Trophoblast cell (in vitro differentiated cells and primary cell): ENCODE measurements around the gene SF3A2.
A peak's percentile ranks its signal among the peaks of the same experiment; 100 is the strongest.

Source experiments
- DNase-seq, 2 donors: peaks; one replicate each; pipeline ENCODE4 v3.0.0-alpha.2; 2016
- H2AFZ ChIP-seq: 2 replicates; pipeline ENCODE4 v1.6.1; 2013; ENCODE audit warnings: low read length, moderate library complexity, mild to moderate bottlenecking; ENCODE audit not compliant: insufficient read depth, poor library complexity
- H2AK5ac ChIP-seq: 2 replicates; pipeline ENCODE4 v1.6.1; 2013; ENCODE audit warnings: mild to moderate bottlenecking, low read length
- H2BK120ac ChIP-seq: 2 replicates; pipeline ENCODE4 v1.6.1; 2013; ENCODE audit warnings: low read length, mild to moderate bottlenecking, moderate library complexity; ENCODE audit not compliant: insufficient read depth, poor library complexity
- H2BK12ac ChIP-seq: 2 replicates; pipeline ENCODE4 v1.6.1; 2013; ENCODE audit warnings: mild to moderate bottlenecking, low read length, moderate library complexity
- H2BK5ac ChIP-seq: 2 replicates; pipeline ENCODE4 v1.6.1; 2013; ENCODE audit warnings: low read length, low read depth, moderate library complexity, mild to moderate bottlenecking; ENCODE audit not compliant: poor library complexity
- H3K14ac ChIP-seq: 2 replicates; pipeline ENCODE4 v1.6.1; 2013; ENCODE audit warnings: mild to moderate bottlenecking, low read length
- H3K18ac ChIP-seq: 2 replicates; pipeline ENCODE4 v1.6.1; 2013; ENCODE audit warnings: mild to moderate bottlenecking, low read length
- H3K23ac ChIP-seq: 2 replicates; pipeline ENCODE4 v1.6.1; 2013; ENCODE audit warnings: low read length
- H3K27ac ChIP-seq: 2 replicates; pipeline ENCODE4 v1.5.1; 2013; ENCODE audit warnings: low read depth, mild to moderate bottlenecking, inconsistent platforms, low read length, moderate library complexity
- H3K27me3 ChIP-seq: 2 replicates; pipeline ENCODE4 v1.6.1; 2013; ENCODE audit warnings: inconsistent platforms, mild to moderate bottlenecking, low read length, moderate library complexity; ENCODE audit not compliant: insufficient read depth
- H3K36me3 ChIP-seq, 2 experiments: 1 replicate in 1 of 2; 2 replicates in 1 of 2; pipeline ENCODE4 v1.6.1; 2013; ENCODE audit warnings: low read length in 2 of 2, mild to moderate bottlenecking in 2 of 2, moderate library complexity in 1 of 2; ENCODE audit not compliant: insufficient read depth in 2 of 2, control insufficient read depth in 1 of 2
- H3K4ac ChIP-seq: 2 replicates; pipeline ENCODE4 v1.6.1; 2013; ENCODE audit warnings: low read depth, mild to moderate bottlenecking, low read length, moderate library complexity
- H3K4me1 ChIP-seq, 2 experiments: 1 replicate in 1 of 2; 2 replicates in 1 of 2; pipeline ENCODE4 v1.6.1; 2013; ENCODE audit warnings: low read length in 2 of 2, mild to moderate bottlenecking in 2 of 2, moderate library complexity in 1 of 2; ENCODE audit not compliant: insufficient read depth in 2 of 2, control insufficient read depth in 1 of 2
- H3K4me2 ChIP-seq: 2 replicates; pipeline ENCODE4 v1.6.1; 2013; ENCODE audit warnings: inconsistent platforms, mild to moderate bottlenecking, low read length, moderate library complexity
- H3K4me3 ChIP-seq: 2 replicates; pipeline ENCODE4 v1.5.1; 2013; ENCODE audit warnings: mild to moderate bottlenecking, low read depth, low read length, inconsistent platforms
- H3K79me1 ChIP-seq: one replicate; pipeline ENCODE4 v1.6.1; 2013; ENCODE audit warnings: low read length
- H3K79me2 ChIP-seq: 2 replicates; pipeline ENCODE4 v1.6.1; 2013; ENCODE audit warnings: low read length, mild to moderate bottlenecking; ENCODE audit not compliant: control insufficient read depth, insufficient read depth, poor library complexity
- H3K9ac ChIP-seq: 2 replicates; pipeline ENCODE4 v1.6.1; 2013; ENCODE audit warnings: mild to moderate bottlenecking, low read length
- H3K9me3 ChIP-seq: 2 replicates; pipeline ENCODE4 v1.6.1; 2013; ENCODE audit warnings: low read depth, mild to moderate bottlenecking, control low read depth, inconsistent platforms, low read length; ENCODE audit not compliant: insufficient read depth
- H4K12ac ChIP-seq: 2 replicates; pipeline ENCODE4 v1.6.1; 2013; ENCODE audit warnings: low read depth, mild to moderate bottlenecking, low read length, moderate library complexity
- H4K8ac ChIP-seq: 2 replicates; pipeline ENCODE4 v1.6.1; 2013; ENCODE audit warnings: low read depth, mild to moderate bottlenecking, low read length, moderate library complexity
- H4K91ac ChIP-seq: one replicate; pipeline ENCODE4 v1.6.1; 2013; ENCODE audit warnings: low read depth, mild to moderate bottlenecking, low read length, moderate library complexity
- WGBS: extraction: QIAGEN DNeasy Blood & Tissue Kit; methylation state at CpG from one replicate; pipeline ENCODE4 v1.1.7; 2013; ENCODE audit warnings: missing lambda C conversion rate; ENCODE audit not compliant: insufficient read length, insufficient coverage; ENCODE audit errors: extremely low coverage; 5-methylcytosine and 5-hydroxymethylcytosine counted together

SF3A2 gene

DNA sequence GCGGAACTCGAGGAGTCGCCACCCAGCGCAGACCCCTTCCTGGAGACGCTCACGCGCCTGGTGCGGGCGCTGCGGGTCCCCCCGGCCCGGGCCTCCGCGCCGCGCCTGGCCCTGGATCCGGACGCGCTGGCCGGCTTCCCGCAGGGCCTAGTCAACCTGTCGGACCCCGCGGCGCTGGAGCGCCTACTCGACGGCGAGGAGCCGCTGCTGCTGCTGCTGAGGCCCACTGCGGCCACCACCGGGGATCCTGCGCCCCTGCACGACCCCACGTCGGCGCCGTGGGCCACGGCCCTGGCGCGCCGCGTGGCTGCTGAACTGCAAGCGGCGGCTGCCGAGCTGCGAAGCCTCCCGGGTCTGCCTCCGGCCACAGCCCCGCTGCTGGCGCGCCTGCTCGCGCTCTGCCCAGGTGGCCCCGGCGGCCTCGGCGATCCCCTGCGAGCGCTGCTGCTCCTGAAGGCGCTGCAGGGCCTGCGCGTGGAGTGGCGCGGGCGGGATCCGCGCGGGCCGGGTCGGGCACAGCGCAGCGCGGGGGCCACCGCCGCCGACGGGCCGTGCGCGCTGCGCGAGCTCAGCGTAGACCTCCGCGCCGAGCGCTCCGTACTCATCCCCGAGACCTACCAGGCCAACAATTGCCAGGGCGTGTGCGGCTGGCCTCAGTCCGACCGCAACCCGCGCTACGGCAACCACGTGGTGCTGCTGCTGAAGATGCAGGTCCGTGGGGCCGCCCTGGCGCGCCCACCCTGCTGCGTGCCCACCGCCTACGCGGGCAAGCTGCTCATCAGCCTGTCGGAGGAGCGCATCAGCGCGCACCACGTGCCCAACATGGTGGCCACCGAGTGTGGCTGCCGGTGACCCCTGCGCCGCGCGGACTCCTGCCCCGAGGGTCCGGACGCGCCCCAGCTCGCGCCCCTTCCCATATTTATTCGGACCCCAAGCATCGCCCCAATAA, 14.8 kb downstream of the SF3A2 start:
- no peak overlapping the region for H4K91ac ChIP-seq
- H3K23ac ChIP-seq, result no peak overlapping the region
- no peak overlapping the region for H3K4ac ChIP-seq
- DNase-seq, result peak in 1 of 2 donors; percentile 61
- H3K79me1 ChIP-seq, result no peaks in the 10 kb centered on the region
- no peak overlapping the region for H2BK120ac ChIP-seq
- H3K4me1 ChIP-seq, result peaks cover 6 to 9% of the 10 kb centered on the region in 2 experiments
- H2AFZ ChIP-seq, result no peak overlapping the region
- peaks cover 4% of the 10 kb centered on the region for H3K27me3 ChIP-seq
- H4K8ac ChIP-seq, result no peak overlapping the region
- H3K4me2 ChIP-seq, result no peak overlapping the region
- H3K14ac ChIP-seq, result no peak overlapping the region
- H3K4me3 ChIP-seq, result peak overlapping the region; percentile 34
- no CpG with 5 or more reads among the region's 125 CpGs for WGBS
- H2BK5ac ChIP-seq, result no peak overlapping the region
- H2AK5ac ChIP-seq, result no peak overlapping the region
- H3K36me3 ChIP-seq, result peaks cover 26 to 29% of the 10 kb centered on the region in 2 experiments
- H3K9me3 ChIP-seq, result peaks cover 5% of the 10 kb centered on the region
- H3K27ac ChIP-seq, result no peak overlapping the region
- no peak overlapping the region for H4K12ac ChIP-seq
- H2BK12ac ChIP-seq, result no peak overlapping the region
- H3K18ac ChIP-seq, result no peak overlapping the region
- no peak overlapping the region for H3K9ac ChIP-seq
- no peaks in the 10 kb centered on the region for H3K79me2 ChIP-seq

DNA sequence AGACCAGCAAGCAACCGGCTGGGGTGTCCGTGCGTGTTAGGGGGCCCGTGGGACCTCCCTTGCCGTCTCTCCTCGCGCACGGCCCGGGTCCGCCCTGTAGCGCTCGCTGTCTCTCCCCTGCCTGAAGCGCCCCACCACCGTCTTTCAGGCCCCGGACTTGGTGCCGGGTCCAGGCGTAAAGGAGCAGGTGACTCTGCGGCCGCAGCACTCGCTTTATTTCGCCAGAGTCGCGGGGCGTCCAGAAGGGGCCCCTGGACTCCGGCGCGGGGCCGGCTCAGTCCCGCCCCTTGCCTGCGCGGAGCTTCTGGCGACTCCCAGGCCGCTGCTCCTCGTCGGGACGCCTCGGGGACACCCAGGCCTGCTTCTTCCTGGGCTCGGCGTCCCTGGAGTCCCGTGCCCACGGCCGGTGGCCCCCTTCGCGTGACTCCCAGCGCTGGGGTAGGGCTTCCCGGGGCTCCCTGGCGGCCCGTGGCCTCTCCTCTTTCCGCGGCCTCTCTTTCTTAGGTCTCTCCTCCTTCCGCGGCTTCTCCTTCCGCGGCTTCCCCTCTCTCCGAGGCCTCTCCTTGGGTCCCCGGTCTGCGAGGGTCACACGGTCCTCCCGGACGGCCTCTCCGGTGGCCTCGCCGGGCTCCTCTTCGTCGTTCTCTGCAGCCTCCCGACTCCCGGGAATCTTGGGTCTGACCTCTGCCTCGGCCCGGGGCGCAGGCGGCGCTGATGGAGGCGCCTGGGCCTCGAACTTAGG, 15.6 kb downstream of the SF3A2 start:
- Histone ChIP-seq H4K91ac (no peak overlapping the region), H3K23ac (no peak overlapping the region), H3K9me3 (peaks cover 5% of the 10 kb centered on the region), H2AFZ (no peak overlapping the region), H3K14ac (no peak overlapping the region), H2BK120ac (no peak overlapping the region), H3K18ac (no peak overlapping the region), H3K9ac (no peak overlapping the region), H3K36me3 (peaks cover 18 to 21% of the 10 kb centered on the region in 2 experiments), H2AK5ac (no peak overlapping the region), H3K4me3 (no peak overlapping the region), H4K8ac (no peak overlapping the region), H2BK12ac (no peak overlapping the region), H3K4ac (no peak overlapping the region), H3K27ac (no peak overlapping the region), H4K12ac (no peak overlapping the region), H2BK5ac (no peak overlapping the region), H3K79me2 (no peaks in the 10 kb centered on the region), H3K79me1 (no peaks in the 10 kb centered on the region), H3K4me2 (no peak overlapping the region), H3K27me3 (peaks cover 4% of the 10 kb centered on the region), H3K4me1 (peaks cover 6 to 9% of the 10 kb centered on the region in 2 experiments)
- DNase-seq, result no peak
- WGBS, result no CpG with 5 or more reads among the region's 74 CpGs

DNA sequence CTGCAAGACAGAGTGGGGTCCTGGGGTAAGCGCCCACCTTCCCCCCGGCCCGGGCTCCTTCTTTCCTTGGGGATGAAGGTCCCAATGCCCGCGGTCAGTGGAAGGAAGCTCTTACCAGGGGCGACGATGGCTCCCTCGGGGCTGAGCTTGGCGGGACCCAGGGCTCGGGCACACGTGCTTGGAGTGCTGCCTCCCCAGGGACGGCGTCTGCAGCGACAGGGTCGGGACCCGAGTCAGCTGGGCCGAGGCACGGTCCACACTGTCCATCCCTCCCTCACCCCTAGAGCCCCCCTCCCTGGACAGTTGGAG, 16.1 kb downstream of the SF3A2 start:
- Histone ChIP-seq H3K4me1 (peaks cover 6 to 9% of the 10 kb centered on the region in 2 experiments), H4K12ac (no peak overlapping the region), H3K14ac (no peak overlapping the region), H3K79me1 (no peaks in the 10 kb centered on the region), H2BK120ac (no peak overlapping the region), H3K4ac (no peak overlapping the region), H3K4me3 (no peak overlapping the region), H4K91ac (no peak overlapping the region), H3K23ac (no peak overlapping the region), H2BK5ac (no peak overlapping the region), H2BK12ac (no peak overlapping the region), H3K9ac (no peak overlapping the region), H3K18ac (no peak overlapping the region), H3K4me2 (peak overlapping the region; percentile 40), H3K9me3 (peaks cover 5% of the 10 kb centered on the region), H3K27me3 (peaks cover 4% of the 10 kb centered on the region), H3K36me3 (peaks cover 12 to 16% of the 10 kb centered on the region in 2 experiments), H4K8ac (no peak overlapping the region), H3K79me2 (no peaks in the 10 kb centered on the region), H3K27ac (no peak overlapping the region), H2AK5ac (no peak overlapping the region), H2AFZ (no peak overlapping the region)
- no peak for DNase-seq
- WGBS, result no CpG with 5 or more reads among the region's 18 CpGs

DNA sequence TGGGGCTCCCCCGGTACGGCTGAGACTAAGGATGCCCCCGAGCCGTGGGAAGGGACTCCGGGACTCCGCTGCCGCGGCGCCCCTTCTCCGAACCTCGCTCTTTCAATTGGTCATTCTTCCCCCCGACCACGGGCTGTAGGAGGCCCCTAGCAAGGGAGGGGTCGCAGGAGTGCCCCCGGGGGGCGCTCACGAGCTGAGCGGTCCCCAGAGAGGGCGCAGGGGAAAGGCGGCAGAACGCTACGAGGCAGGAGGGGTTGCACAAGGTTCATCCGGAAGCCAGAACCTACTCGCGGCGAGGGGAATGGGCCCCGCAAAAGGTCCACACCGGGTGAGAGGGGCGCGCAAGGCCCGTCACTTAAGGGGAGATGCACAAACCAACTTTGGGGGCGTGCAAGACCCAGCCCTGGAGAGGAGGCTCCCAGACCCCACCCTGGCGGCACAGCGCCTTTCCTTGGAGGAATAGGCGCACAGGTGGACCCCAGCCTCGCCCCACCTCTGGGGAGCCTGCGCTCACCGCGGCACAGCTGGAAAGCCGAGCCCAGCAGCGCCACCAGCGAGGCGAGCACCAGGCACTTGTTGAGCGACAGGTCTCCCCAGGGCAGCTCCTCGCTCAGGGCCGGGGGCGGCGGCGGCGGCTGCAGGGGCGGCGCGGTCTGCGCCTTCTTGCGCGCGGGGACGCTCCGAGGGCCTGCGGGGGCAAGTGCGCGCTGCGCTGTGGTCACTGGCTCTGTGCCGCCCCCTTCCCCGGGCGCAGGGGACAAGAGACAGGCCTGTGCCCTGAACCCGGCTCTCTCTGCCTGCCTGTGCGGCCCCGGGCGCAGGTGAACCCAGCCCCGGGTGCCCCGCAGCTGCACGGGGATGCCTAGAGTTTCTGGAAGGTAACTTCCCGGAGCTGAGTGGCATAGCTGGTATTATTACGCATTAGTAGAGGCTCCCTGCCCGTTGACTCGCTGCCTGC, 16.8 kb downstream of the SF3A2 start:
- peaks cover 5% of the 10 kb centered on the region for H3K9me3 ChIP-seq
- no peak overlapping the region for H2BK12ac ChIP-seq
- no peak for DNase-seq
- no peak overlapping the region for H2BK120ac ChIP-seq
- H3K4me1 ChIP-seq, result peaks cover 6 to 9% of the 10 kb centered on the region in 2 experiments
- H3K4me3 ChIP-seq, result no peak overlapping the region
- no peak overlapping the region for H3K18ac ChIP-seq
- H4K91ac ChIP-seq, result no peak overlapping the region
- no peak overlapping the region for H4K12ac ChIP-seq
- peaks cover 6 to 12% of the 10 kb centered on the region in 2 experiments for H3K36me3 ChIP-seq
- H3K79me1 ChIP-seq, result no peaks in the 10 kb centered on the region
- WGBS, result no CpG with 5 or more reads among the region's 77 CpGs
- H3K23ac ChIP-seq, result no peak overlapping the region
- no peak overlapping the region for H4K8ac ChIP-seq
- H3K4ac ChIP-seq, result no peak overlapping the region
- peaks cover 4% of the 10 kb centered on the region for H3K27me3 ChIP-seq
- peak overlapping the region; percentile 40 for H3K4me2 ChIP-seq
- no peak overlapping the region for H2AFZ ChIP-seq
- no peaks in the 10 kb centered on the region for H3K79me2 ChIP-seq
- H2AK5ac ChIP-seq, result no peak overlapping the region
- H3K27ac ChIP-seq, result no peak overlapping the region
- H3K9ac ChIP-seq, result no peak overlapping the region
- H3K14ac ChIP-seq, result no peak overlapping the region
- no peak overlapping the region for H2BK5ac ChIP-seq
